Pancreas (tissue), 10 donors: Measurements from ENCODE around the gene TPMT. TPM values are rescaled to one million over a fixed set of nuclear protein-coding genes. Genes with fewer than 3 reads are reported as not detected.

Source experiments
- ATAC-seq, 4 donors: fragments of 200-7000 bp; cut with Tn5 transposase; one replicate each; pipeline versions ENCODE4 v1.8.0 to v1.9.1; 2020; ENCODE audit warnings: mild to moderate bottlenecking in 4 of 4, moderate library complexity in 4 of 4
- DNase-seq, 6 donors: peaks; one replicate each; pipeline ENCODE4 v3.0.0-alpha.2; 2020
- FAIRE-seq: peaks from 2 replicates; lab custom pipeline; 2012; peaks lifted over from hg19 to GRCh38; lab: Jason Lieb, UNC
- H3K27ac ChIP-seq, 4 donors: fragments of 200-600 bp; sonication (generic); 1 replicate in 3 of 4; 2 replicates in 1 of 4; pipeline versions ENCODE4 v1.5.0 to v1.8.0; 2020
- H3K27me3 ChIP-seq, 4 donors: fragments of 200-600 bp; one replicate each; pipeline ENCODE4 v1.8.0; 2021
- H3K36me3 ChIP-seq, 3 donors: fragments of 200-600 bp; sonication (generic) in 1 of 3; one replicate each; pipeline versions ENCODE4 v1.5.0 to v1.8.0; 2020 to 2021
- H3K4me1 ChIP-seq, 3 donors: fragments of 200-600 bp; one replicate each; pipeline ENCODE4 v1.8.0; 2021
- H3K4me3 ChIP-seq, 4 donors: fragments of 200-600 bp; sonication (generic) in 2 of 4; one replicate each; pipeline versions ENCODE4 v1.5.0 to v1.8.0; 2020 to 2021
- H3K9me3 ChIP-seq, 4 donors: fragments of 200-600 bp; one replicate each; pipeline ENCODE4 v1.8.0; 2021
- CTCF ChIP-seq, 4 donors: fragments of 200-600 bp; sonication (generic) in 3 of 4; IDR thresholded peaks; one replicate each; pipeline versions ENCODE4 v1.5.0 to v1.8.0; 2021; ENCODE audit warnings: antibody characterized with exemption in 4 of 4
- WGBS, 2 donors: extraction: QIAGEN DNeasy Blood & Tissue Kit; methylation state at CpG; one replicate each; pipeline ENCODE4 v1.1.7; 2013; 5-methylcytosine and 5-hydroxymethylcytosine counted together
- intact Hi-C, 3 donors: fragments of 100-400 bp; cut with DNase I; formaldehyde crosslinking; loops; one replicate each; pipeline versions ENCODE4 v1.11.1 to v1.14.2; 2022
- polyA plus RNA-seq, 2 donors: library from polyadenylated mRNA; stranded (reverse); fragments of 200-250 nt; gene quantifications; one replicate each; pipeline ENCODE4 v1.2.3, GENCODE V29; 2013
- total RNA-seq, 6 donors: library from RNA; stranded (reverse); fragmentation: NEBNext Ultra II Directional in 4 of 6; extraction: Animal tissue kit (Norgen Biotek cat#: 25700) in 4 of 6; gene quantifications; one replicate each; pipeline versions ENCODE4 v1.2.1 to v1.2.4, GENCODE V29; 2021 to 2023
- donor health status: healthy with polysubstance abuse.
- donor health status: DM: no; HTN: no; CAD: no; lungs with moderate emphysema.
- donor health status: DM: no; HTN: no; CAD: no.
- donor health status: control.
- donor health status: control.
- donor health status: Bipolar disorder and iron deficiency.
- donor health status: DM: yes; HTN: yes; CAD: no.
- donor health status: DM: no; HTN: no; CAD: no.
- donor health status: DM: no; HTN: no; CAD: no.
- donor health status: DM: yes; HTN: yes; CAD: no.

Gene TPMT
- total and polyA plus RNA-seq, 8 donors = 3.8 to 10.8 (median 6.7) TPM

- Histone ChIP-seq H3K4me3 (no peak overlapping the region), H3K36me3 (no peaks in the 10 kb centered on the region), H3K27ac (no peak overlapping the region), H3K4me1 (no peaks in the 10 kb centered on the region), H3K27me3 (no peaks in the 10 kb centered on the region), H3K9me3 (no peaks in the 10 kb centered on the region)
- ATAC-seq (no peak), DNase-seq (no peak), FAIRE-seq (no peak)
- intact Hi-C loops = no loop called here
- TF ChIP-seq CTCF (IDR thresholded peaks at IDR 0.05) = no peak
Measured at GRCh38 chr6:18110162-18110561, 44.7 kb downstream of the TPMT start.

DNA sequence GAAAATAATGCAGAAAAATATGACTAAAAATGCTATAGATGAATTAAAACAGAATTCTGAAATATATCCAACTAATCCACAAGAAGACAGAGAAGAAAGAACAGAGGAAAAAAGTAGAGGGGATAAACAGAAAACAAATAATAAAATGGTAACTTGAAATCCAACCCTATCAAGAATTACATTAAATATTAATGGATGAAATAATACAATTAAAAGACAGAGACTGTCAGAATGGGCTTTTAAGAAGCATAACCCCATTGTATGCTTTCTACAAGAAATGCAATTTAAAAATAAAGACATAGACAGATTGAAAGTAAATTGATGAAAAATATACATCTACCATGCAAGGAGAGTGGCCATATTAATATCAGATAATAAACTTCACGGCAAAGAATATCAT is 47.8 kb downstream of the TPMT start:
- no peak overlapping the region for H3K27ac ChIP-seq
- intact Hi-C loops = no loop called here
- DNase-seq = no peak
- no peak for FAIRE-seq
- no peaks in the 10 kb centered on the region for H3K4me1 ChIP-seq
- H3K27me3 ChIP-seq = no peaks in the 10 kb centered on the region
- TF ChIP-seq CTCF (IDR thresholded peaks at IDR 0.05) = no peak
- no peaks in the 10 kb centered on the region for H3K36me3 ChIP-seq
- H3K9me3 ChIP-seq = no peaks in the 10 kb centered on the region
- no peak for ATAC-seq
- 96 to 97% methylated on average over 1 of the region's 1 CpG for WGBS, 2 donors
- H3K4me3 ChIP-seq = no peak overlapping the region

DNA sequence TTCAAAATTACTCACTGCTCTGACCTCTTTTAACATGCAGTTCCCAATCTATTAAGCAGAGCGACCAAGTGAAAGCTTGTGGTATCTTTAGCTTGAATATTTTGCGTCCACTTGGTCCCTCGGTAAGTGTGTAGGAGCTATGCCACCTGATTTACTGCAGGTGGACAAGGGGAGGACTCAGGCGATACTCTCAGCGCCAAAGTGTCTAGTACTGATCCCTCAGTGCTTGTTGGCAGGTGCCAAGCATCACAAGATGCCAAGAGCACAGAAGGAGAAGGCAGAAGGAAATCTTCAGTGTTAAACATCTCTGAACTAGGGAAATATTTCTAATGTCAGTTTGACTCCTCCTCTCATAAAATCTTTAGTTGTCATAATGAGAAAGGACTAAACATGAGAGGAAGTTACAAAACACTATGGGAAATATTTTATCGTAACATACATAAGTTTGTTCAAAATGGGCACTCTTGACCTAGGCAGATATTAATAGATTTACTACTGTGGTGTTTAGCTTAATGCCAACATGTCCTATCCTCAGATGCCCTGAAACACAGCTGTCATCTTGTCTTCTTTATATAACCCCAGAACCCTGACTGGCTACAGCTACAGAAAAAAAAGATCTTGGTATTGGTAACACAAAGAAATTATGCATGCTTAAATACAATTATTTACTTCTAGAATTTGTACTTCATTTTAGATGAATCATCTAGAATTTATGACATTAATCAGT is 51.9 kb downstream of the TPMT start:
- Histone ChIP-seq H3K27ac (no peak overlapping the region), H3K27me3 (no peaks in the 10 kb centered on the region), H3K36me3 (no peaks in the 10 kb centered on the region), H3K4me1 (no peaks in the 10 kb centered on the region), H3K4me3 (no peak overlapping the region), H3K9me3 (no peaks in the 10 kb centered on the region)
- ATAC-seq (no peak), DNase-seq (no peak), FAIRE-seq (no peak)
- intact Hi-C loops = no loop called here
- 89 to 91% methylated on average over 6 of the region's 6 CpGs for WGBS, 2 donors
- no peak for TF ChIP-seq CTCF (IDR thresholded peaks at IDR 0.05)

- ATAC-seq (no peak), FAIRE-seq (no peak), DNase-seq (no peak)
- H3K9me3 ChIP-seq = no peaks in the 10 kb centered on the region
- H3K36me3 ChIP-seq = no peaks in the 10 kb centered on the region
- no peak for TF ChIP-seq CTCF (IDR thresholded peaks at IDR 0.05)
- no peak overlapping the region for H3K27ac ChIP-seq
- H3K27me3 ChIP-seq = no peaks in the 10 kb centered on the region
- WGBS, 2 donors = 74 to 75% methylated on average over 2 of the region's 2 CpGs
- H3K4me1 ChIP-seq = no peaks in the 10 kb centered on the region
- H3K4me3 ChIP-seq = no peak overlapping the region
- intact Hi-C loops = no loop called here
Measured at GRCh38 chr6:18101873-18102272, 53.0 kb downstream of the TPMT start.

DNA sequence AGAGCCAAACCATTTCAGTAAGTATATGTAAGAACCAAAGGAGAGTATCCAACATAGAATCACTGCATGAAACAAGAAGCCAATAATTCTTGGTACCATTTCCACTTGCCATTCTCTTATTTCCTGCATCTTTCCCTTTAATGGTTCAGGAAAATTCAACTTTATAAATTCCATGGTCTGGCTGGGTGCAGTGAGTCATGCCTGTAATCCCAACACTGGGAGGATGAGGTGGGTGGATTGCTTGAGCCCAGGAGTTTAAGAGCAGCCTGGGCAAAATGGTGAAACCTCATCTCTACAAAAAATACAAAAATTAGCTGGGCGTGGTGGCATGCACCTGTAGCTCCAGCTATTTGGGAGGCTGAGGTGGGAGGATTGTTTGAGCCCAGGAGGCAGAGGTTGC is 53.6 kb downstream of the TPMT start:
- H3K36me3 ChIP-seq = no peaks in the 10 kb centered on the region
- H3K27me3 ChIP-seq = no peaks in the 10 kb centered on the region
- intact Hi-C loops = no loop called here
- no peaks in the 10 kb centered on the region for H3K4me1 ChIP-seq
- H3K27ac ChIP-seq = no peak overlapping the region
- FAIRE-seq (no peak), ATAC-seq (no peak), DNase-seq (no peak)
- WGBS, 2 donors = 80 to 87% methylated on average over 1 of the region's 1 CpG
- no peaks in the 10 kb centered on the region for H3K9me3 ChIP-seq
- H3K4me3 ChIP-seq = no peak overlapping the region
- TF ChIP-seq CTCF (IDR thresholded peaks at IDR 0.05) = no peak
